ENCODE measurements around the gene SELENBP1. TPM values are rescaled to one million over a fixed set of nuclear protein-coding genes. Genes with fewer than 3 reads are reported as not detected.

SELENBP1 gene
- total RNA-seq, 6 donors from 2014 or later: 241 to 804 (median 431) TPM

DNA sequence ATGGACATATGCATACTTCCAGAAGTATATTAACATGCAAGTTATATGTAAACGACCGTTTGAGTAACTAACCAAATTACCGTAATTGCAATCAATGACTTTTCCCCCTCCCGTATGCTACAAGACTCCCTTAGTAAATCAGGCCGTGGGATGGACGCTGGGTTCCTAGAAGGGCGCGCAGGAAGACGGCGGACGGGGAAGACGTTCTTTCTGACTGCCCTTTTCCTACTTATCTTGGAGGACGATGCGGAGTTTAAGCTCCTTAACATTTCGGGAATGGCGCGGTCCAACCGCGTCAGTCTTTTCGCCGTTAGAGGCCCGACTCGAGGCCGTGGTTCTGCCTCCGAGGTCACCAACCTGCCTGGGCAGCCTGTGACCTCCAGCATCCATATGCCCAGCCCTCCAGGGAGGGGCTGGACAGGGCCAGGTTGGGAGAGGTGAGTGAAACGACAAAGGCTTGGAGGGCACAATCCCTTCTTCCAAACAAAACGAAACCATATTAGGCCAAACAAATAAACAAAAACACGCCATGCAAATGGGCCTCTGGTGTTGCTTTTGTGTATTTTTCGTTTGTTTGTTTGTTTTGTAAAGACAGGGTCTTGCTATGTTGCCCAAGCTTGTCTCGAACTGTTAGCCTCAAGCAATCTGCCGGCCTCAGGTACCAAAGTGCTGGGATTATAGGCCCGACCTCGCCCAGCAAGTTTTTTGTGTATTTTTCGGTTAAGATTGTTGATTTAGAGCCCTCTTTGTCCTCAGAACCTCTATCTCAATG lies 44.4 kb downstream of the SELENBP1 start:
- peaks cover 0 to 20% (median 9%) of the 10 kb centered on the region in 4 donors for H3K36me3 ChIP-seq
- H3K9me3 ChIP-seq: no peaks in the 10 kb centered on the region
- H3K27ac ChIP-seq: peak overlapping the region; percentile 93 to 95 (median 94)
- 20 to 21% methylated on average over 34 of the region's 34 CpGs for whole genome bisulfite sequencing, 2 donors
- ATAC-seq (ENCODE audit: low FRiP score in 2 of 2): peak in 1 of 2 donors; percentile 42
- no peaks in the 10 kb centered on the region for H3K27me3 ChIP-seq
- H3K4me1 ChIP-seq: peaks cover 23 to 47% (median 25%) of the 10 kb centered on the region in 4 donors
- DNase-seq: peak in 1 of 2 donors; percentile 22
- H3K4me3 ChIP-seq: peak overlapping the region; percentile 45 to 78 (median 76)
- no peak for TF ChIP-seq POLR2A (IDR thresholded peaks at IDR 0.05)
- no peak for TF ChIP-seq EP300 (IDR thresholded peaks at IDR 0.05)
- TF ChIP-seq, protein P1, sequence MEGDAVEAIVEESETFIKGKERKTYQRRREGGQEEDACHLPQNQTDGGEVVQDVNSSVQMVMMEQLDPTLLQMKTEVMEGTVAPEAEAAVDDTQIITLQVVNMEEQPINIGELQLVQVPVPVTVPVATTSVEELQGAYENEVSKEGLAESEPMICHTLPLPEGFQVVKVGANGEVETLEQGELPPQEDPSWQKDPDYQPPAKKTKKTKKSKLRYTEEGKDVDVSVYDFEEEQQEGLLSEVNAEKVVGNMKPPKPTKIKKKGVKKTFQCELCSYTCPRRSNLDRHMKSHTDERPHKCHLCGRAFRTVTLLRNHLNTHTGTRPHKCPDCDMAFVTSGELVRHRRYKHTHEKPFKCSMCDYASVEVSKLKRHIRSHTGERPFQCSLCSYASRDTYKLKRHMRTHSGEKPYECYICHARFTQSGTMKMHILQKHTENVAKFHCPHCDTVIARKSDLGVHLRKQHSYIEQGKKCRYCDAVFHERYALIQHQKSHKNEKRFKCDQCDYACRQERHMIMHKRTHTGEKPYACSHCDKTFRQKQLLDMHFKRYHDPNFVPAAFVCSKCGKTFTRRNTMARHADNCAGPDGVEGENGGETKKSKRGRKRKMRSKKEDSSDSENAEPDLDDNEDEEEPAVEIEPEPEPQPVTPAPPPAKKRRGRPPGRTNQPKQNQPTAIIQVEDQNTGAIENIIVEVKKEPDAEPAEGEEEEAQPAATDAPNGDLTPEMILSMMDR (IDR thresholded peaks at IDR 0.05): no peak
- TF ChIP-seq POLR2AphosphoS5 (IDR thresholded peaks at IDR 0.05): no peak

GRCh38 chr1:151327223-151327902 lies 45.1 kb downstream of the SELENBP1 start, which contains the start of gene PI4KB:
Gene PI4KB, minus strand, starts transcription at chr1:151327416. Its CDS starts 10,935 bp downstream, at chr1:151316481.
- DNase-seq (peak; percentile 91 to 95), ATAC-seq (ENCODE audit: low FRiP score in 2 of 2) (peak; percentile 98)
- H3K9me3 ChIP-seq: no peaks in the 10 kb centered on the region
- peak within 1 kb of the TSS; percentile 62 to 78 (median 76) for H3K4me3 ChIP-seq
- H3K27me3 ChIP-seq: no peaks in the 10 kb centered on the region
- peak within 1 kb of the TSS; percentile 93 to 95 (median 94) for H3K27ac ChIP-seq
- peaks cover 0 to 28% (median 12%) of the 10 kb centered on the region in 4 donors for H3K36me3 ChIP-seq
- TF ChIP-seq, protein P1 (IDR thresholded peaks at IDR 0.05): no peak
- peak in 2 of 4 donors; percentile 53 to 56 for TF ChIP-seq POLR2A (IDR thresholded peaks at IDR 0.05)
- TF ChIP-seq POLR2AphosphoS5 (IDR thresholded peaks at IDR 0.05): peak; percentile 39 to 72
- WGBS, 2 donors: 0% methylated on average over 29 to 30 of the region's 40 CpGs
- peaks cover 23 to 48% (median 25%) of the 10 kb centered on the region in 4 donors for H3K4me1 ChIP-seq

- TF ChIP-seq POLR2AphosphoS5 (IDR thresholded peaks at IDR 0.05): no peak
- TF ChIP-seq, protein P1 (IDR thresholded peaks at IDR 0.05): no peak
- no peak for TF ChIP-seq POLR2A (IDR thresholded peaks at IDR 0.05)
- no peak for TF ChIP-seq EP300 (IDR thresholded peaks at IDR 0.05)
- peak overlapping the region; percentile 93 to 95 (median 94) for H3K27ac ChIP-seq
- no peaks in the 10 kb centered on the region for H3K27me3 ChIP-seq
- H3K36me3 ChIP-seq: peaks cover 0 to 34% (median 15%) of the 10 kb centered on the region in 4 donors
- DNase-seq: peak in 1 of 2 donors; percentile 68
- peak overlapping the region; percentile 62 to 78 (median 76) for H3K4me3 ChIP-seq
- 1 to 3% methylated on average over 12 of the region's 12 CpGs for WGBS, 2 donors
- no peaks in the 10 kb centered on the region for H3K9me3 ChIP-seq
- peaks cover 23 to 48% (median 25%) of the 10 kb centered on the region in 4 donors for H3K4me1 ChIP-seq
- ATAC-seq (ENCODE audit: low FRiP score in 2 of 2): peak; percentile 63 to 90
These were observed 45.8 kb downstream of the SELENBP1 start for GRCh38 chr1:151326619-151327222.

DNA sequence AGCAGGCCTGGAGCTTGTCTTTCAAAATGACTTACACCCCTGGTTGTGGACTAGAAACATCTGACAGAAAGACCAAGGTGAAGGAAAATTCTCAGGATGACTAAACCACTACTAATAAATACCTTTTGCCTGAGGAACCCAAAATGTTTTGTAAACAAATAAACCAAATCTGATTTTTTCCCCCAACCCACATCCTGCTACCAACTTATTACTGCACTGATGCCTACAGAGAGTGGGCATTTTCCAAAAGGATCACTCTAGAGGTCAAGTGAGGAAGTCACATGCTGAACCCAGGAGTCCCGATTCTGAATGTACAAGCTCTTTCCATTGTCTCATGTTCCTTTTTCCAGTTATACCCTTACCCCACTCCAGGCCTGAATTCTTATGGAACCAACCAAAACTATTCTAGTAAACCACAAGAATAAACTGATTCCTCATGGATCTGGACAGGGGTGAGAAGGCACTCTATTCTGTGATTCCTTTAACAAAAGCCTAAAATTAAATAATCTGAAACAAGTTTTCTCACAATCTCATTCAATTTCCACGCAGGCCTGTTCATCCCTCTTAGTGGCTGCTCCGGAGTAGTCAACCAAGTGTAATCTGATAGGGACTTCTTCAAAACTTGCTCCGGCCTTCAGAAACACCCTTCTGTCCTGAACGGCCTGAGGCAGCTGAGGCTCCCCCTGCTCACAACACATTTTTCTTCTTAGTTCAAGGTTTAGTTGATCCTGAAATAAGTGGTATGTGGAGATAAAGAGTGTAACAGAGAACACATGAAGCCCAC lies 46.7 kb downstream of the SELENBP1 start:
- Histone ChIP-seq H3K36me3 (peaks cover 0 to 42% (median 18%) of the 10 kb centered on the region in 4 donors), H3K27ac (peak overlapping the region in 3 of 4 donors; percentile 93 to 95 (median 94)), H3K4me3 (peak overlapping the region in 3 of 4 donors; percentile 75 to 78 (median 77)), H3K27me3 (no peaks in the 10 kb centered on the region), H3K9me3 (no peaks in the 10 kb centered on the region), H3K4me1 (peaks cover 23 to 48% (median 25%) of the 10 kb centered on the region in 4 donors)
- DNase-seq (no peak), ATAC-seq (ENCODE audit: low FRiP score in 2 of 2) (no peak)
- WGBS, 2 donors: 34 to 47% methylated on average over 5 of the region's 5 CpGs
- no peak for TF ChIP-seq POLR2A (IDR thresholded peaks at IDR 0.05)
- TF ChIP-seq POLR2AphosphoS5 (IDR thresholded peaks at IDR 0.05): no peak
- no peak for TF ChIP-seq EP300 (IDR thresholded peaks at IDR 0.05)
- TF ChIP-seq, protein P1 (IDR thresholded peaks at IDR 0.05): no peak

Measured in upper lobe of left lung (tissue), 6 donors.